ENCODE data around the gene NT5C2.
A peak's percentile ranks its signal among the peaks of the same experiment; 100 is the strongest.
"Not testable (repeated sequence)": the region's sequence is repeated elsewhere in the genome, so short reads cannot be mapped to it uniquely, and the experiment has no call there.

Gene NT5C2

GRCh38 chr10:103082683-103083082 lies 110.4 kb downstream of the NT5C2 start:
- DNase-seq: no peak

GRCh38 chr10:103080891-103081581 lies 112.0 kb downstream of the NT5C2 start:
- no peak for DNase-seq

GRCh38 chr10:103079946-103080345 lies 113.1 kb downstream of the NT5C2 start:
- DNase-seq: no peak

- DNase-seq: no peak
These were observed 114.0 kb downstream of the NT5C2 start for GRCh38 chr10:103079100-103079499.

- no peak for DNase-seq
These were observed 114.4 kb downstream of the NT5C2 start for GRCh38 chr10:103078676-103079075.

GRCh38 chr10:103078309-103078615 lies 114.8 kb downstream of the NT5C2 start:
- DNase-seq: no peak

GRCh38 chr10:103077491-103078308 lies 115.4 kb downstream of the NT5C2 start:
- DNase-seq: no peak

GRCh38 chr10:103077020-103077419 lies 116.1 kb downstream of the NT5C2 start:
- no peak for DNase-seq

GRCh38 chr10:103072891-103073290 lies 120.2 kb downstream of the NT5C2 start:
- no peak for DNase-seq

GRCh38 chr10:103072276-103072675 lies 120.8 kb downstream of the NT5C2 start:
- DNase-seq: no peak

- DNase-seq: peak; percentile 18
These were observed 123.4 kb downstream of the NT5C2 start for GRCh38 chr10:103069453-103070331.

GRCh38 chr10:103067956-103068355 lies 125.1 kb downstream of the NT5C2 start:
- no peak for DNase-seq

- DNase-seq: no peak
These were observed 125.6 kb downstream of the NT5C2 start for GRCh38 chr10:103067484-103067883.

GRCh38 chr10:103067099-103067477 lies 126.0 kb downstream of the NT5C2 start:
- not testable (repeated sequence) for DNase-seq

- DNase-seq: no peak
These were observed 126.7 kb downstream of the NT5C2 start for GRCh38 chr10:103066141-103067098.

GRCh38 chr10:103064956-103065355 lies 128.1 kb downstream of the NT5C2 start:
- no peak for DNase-seq

GRCh38 chr10:103062854-103063590 lies 130.1 kb downstream of the NT5C2 start:
- no peak for DNase-seq

GRCh38 chr10:103060575-103060974 lies 132.5 kb downstream of the NT5C2 start:
- no peak for DNase-seq

GRCh38 chr10:103058034-103058433 lies 135.0 kb downstream of the NT5C2 start:
- no peak for DNase-seq

GRCh38 chr10:103055105-103055504 lies 138.0 kb downstream of the NT5C2 start:
- DNase-seq: no peak

GRCh38 chr10:103054621-103055020 lies 138.5 kb downstream of the NT5C2 start:
- DNase-seq: no peak
